ENCODE measurements around the gene RASL11A. TPM values are rescaled to one million over a fixed set of nuclear protein-coding genes. Genes with fewer than 3 reads are reported as not detected.
"Not testable (repeated sequence)": the region's sequence is repeated elsewhere in the genome, so short reads cannot be mapped to it uniquely, and the experiment has no call there.

RASL11A gene
- 9.6 and 13.2 TPM in 2 replicates for polyA plus RNA-seq (2014; cell fraction: cytosol; rRNA removed)
- 6.0 and 6.5 TPM in 2 replicates for polyA plus RNA-seq (2014; cell fraction: nucleus; rRNA removed)

DNA sequence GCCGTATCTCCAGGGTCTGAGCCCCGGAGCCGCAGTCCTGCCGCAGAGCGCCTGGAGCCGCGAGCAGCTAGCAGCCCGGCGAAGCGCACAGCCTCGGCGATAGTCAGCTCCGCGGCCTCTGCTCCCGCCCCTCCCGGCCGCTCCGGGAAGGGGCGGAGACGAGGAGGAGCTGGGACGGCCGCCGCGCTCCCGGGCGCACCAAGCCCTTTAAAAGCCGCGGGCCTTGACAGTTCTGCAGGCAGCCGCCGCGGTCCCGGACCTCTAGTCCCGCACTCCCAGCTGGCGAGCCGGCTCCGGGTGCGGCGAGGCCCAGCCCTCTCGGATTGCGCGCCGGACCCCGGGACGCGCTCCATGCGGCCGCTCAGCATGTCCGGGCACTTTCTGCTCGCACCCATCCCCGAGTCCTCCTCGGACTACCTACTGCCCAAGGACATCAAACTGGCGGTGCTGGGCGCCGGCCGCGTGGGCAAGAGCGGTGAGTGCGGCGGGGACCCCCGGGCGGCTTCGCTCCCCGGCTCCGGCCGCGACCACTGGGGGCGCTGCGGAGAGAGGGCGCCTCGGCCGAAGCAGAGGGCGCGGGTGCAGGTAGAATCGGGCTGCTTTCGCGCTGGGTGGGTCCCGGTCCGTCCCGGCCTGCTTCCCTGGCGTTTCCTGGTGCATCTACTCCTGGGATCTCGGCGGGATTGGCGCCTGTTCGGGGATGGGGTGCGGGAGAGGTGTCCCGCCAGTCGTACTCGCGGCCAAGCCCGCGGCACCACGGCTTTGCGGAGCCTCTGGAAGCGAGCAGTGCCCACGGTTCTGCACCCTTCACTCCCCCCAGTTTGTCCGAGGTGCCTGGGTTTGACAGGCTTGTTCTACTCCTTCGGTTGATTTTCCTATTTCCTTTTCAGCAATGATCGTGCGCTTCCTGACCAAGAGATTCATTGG, at the start of gene RASL11A:
RASL11A (plus strand) TSS at position 237 of the 927 bp plus-strand sequence; CDS start at position 352, 115 bp downstream.
- DNase-seq (ENCODE audit: low spot score): peak; percentile 87

- not testable (repeated sequence) for DNase-seq (ENCODE audit: low spot score)
These were observed 48.5 kb upstream of the RASL11A start for GRCh38 chr13:27222100-27222499.

DNA sequence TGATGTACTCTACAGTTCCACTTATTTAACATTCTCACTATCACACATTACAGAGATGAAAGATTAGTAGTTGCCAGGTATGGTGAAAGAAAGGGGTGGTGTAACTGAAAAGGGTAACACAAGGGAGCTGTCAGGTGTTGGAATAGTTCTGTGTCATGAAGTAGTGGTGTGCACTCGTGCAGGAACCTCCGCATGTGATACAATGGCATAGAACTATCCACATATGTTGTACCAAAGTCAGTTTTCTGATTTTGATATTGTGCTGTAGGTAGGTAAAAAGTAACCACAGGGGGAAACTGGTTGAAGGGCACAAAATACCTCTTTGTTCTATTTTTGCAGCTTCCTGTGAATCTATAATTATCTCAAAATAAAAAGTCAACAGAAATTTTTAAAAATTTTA, 43.6 kb upstream of the RASL11A start:
- no peak for DNase-seq (ENCODE audit: low spot score)

DNA sequence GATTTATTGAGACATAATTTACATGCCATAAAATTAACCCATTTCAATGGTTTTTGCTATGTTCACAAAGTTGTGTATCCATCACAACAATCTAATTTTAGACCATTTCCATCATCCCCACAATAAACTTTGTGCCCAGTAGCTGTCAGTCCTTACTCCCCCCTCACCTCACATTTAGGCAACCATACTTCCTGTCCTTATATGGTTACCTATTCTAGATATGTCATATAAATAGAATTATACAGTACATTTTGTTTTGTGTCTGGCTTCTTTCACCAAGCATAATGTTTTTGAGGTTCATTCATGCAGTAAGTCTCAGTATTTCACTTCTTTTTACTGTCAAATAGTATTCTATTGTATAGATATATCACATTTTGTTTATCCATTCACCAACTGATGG, 42.5 kb upstream of the RASL11A start:
- DNase-seq (ENCODE audit: low spot score): no peak

DNA sequence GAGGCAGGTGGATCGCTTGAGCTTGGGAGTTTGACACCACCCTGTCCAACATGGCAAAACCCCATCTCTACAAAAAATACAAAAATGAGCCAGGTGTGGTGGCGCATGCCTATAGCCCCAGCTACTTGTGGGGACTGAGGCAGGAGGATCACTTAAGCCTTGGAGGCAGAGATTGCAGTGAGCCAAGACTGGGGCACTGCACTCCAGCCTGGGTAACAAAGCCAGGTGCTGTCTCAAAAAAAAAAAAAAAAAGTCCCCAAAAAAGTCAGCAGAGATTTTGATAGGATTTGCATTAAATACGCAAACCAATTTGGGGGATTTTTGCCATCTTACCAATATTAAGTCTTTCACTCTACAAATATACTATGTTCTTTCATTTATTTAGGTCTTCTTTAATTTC, 41.0 kb upstream of the RASL11A start:
- DNase-seq (ENCODE audit: low spot score): no peak

- no peak for DNase-seq (ENCODE audit: low spot score)
These were observed 36.7 kb upstream of the RASL11A start for GRCh38 chr13:27233964-27234363.

- DNase-seq (ENCODE audit: low spot score): no peak
These were observed 34.2 kb upstream of the RASL11A start for GRCh38 chr13:27236478-27236877.

DNA sequence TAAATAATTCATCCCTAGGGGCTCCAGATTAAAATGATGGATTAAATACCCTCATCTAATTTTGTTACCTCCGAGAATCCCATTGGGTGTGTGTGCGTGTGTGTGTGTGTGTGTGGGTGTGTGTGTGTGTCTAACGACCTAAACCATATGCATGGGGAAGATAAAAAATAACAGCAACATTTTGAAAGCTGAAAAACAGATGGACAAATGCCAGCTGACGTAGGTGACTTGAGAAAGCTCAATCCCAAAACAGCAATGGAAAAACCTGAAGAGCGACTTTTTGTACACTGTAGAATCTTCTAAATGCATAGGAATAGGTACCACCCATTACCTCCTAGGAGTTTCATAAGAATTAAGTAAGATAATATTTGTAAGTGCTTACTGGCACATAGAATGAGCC, 27.9 kb upstream of the RASL11A start:
- no peak for DNase-seq (ENCODE audit: low spot score)

DNA sequence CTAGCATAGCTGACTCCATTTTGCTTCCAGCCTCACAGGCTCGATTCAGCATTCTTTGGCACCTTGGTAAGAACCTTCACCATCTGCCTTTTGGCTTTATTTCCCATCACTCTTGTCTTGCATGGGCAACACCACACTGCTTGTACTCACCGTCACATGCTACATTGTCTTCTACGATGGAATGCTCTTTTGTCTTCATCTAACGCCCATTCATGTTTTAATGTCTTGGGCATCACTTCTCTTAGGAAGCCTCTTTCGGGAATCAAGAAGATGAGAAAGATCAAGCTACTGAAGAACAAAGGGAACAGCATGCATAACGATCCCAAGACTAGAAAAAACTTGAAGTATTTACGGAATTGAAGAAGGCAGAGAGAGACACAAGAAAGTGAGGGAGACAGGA, 25.0 kb upstream of the RASL11A start:
- DNase-seq (ENCODE audit: low spot score): no peak

- no peak for DNase-seq (ENCODE audit: low spot score)
These were observed 19.8 kb upstream of the RASL11A start for GRCh38 chr13:27250833-27251165.

GRCh38 chr13:27251166-27252091, 19.2 kb upstream of the RASL11A start, which contains the start of gene RPL21:
TSS of gene RPL21 (plus strand) at chr13:27251558. CDS start at chr13:27253777, 2,219 bp downstream.
- peak; percentile 94 for DNase-seq (ENCODE audit: low spot score)

DNA sequence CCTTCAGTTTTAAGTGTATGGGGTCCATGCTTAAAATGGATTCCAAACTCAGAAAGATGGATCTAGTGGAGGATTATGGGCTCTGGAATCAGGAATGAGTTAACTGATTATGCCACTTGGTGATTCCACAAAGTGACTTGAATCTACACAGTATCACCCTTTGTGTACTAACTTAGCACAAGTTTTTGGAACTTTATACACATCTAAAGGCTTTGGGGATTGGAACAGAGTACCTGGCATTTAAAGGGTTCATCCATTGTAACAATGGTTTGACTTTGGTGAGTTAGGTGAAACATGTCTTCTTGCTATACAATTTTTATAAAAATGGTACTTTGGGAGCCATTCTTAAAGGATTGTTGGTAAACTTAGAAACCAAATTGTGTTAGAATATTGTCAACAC, 18.2 kb upstream of the RASL11A start:
- DNase-seq (ENCODE audit: low spot score): no peak

GRCh38 chr13:27257233-27257568, 13.4 kb upstream of the RASL11A start:
- DNase-seq (ENCODE audit: low spot score): no peak

GRCh38 chr13:27257648-27258253, 12.9 kb upstream of the RASL11A start:
- DNase-seq (ENCODE audit: low spot score): no peak

GRCh38 chr13:27258637-27259386, 11.8 kb upstream of the RASL11A start:
- no peak for DNase-seq (ENCODE audit: low spot score)

- no peak for DNase-seq (ENCODE audit: low spot score)
These were observed 10.8 kb upstream of the RASL11A start for GRCh38 chr13:27259831-27260230.

- no peak for DNase-seq (ENCODE audit: low spot score)
These were observed 9.2 kb upstream of the RASL11A start for GRCh38 chr13:27261396-27261795.

GRCh38 chr13:27263438-27263837, 7.2 kb upstream of the RASL11A start:
- DNase-seq (ENCODE audit: low spot score): peak; percentile 97

GRCh38 chr13:27264181-27264580, 6.4 kb upstream of the RASL11A start:
- peak; percentile 80 for DNase-seq (ENCODE audit: low spot score)

DNA sequence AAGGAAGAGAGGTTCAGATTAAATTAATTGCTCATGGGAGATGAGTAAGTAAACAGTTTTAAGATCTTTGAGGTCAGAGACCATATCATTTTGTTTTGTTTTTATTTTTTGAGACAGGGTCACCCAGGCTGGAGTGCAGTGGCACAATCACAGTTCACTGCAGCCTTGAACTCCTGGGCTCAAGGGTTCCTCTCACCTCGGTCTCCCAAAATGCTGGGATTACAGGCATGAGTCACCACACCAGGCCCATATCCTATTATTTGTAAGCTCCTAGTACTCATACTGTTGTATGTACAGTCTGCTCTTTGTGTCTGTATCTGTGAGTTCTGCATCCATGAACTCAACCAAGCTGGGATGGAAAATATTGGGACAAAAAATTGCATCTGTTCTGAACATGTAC, 6.0 kb upstream of the RASL11A start:
- no peak for DNase-seq (ENCODE audit: low spot score)

DNA sequence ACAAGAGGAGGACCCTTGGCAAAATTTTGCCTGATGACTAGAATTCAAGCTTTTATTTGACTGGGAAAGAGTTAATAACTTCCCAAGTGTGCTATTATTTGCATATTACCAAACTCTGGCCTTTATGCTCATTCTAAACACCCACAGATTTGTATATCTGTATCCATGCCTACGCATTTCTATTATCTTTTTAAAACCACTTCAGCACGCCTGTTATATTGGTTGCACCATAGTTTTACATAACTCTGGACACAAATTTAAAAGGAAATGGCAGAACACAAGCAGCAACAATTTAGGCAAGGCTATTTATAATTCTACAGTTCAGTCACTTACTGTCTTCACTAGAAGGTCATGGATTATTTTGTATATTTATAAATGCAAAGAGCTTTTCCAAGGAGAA, 3.7 kb upstream of the RASL11A start:
- DNase-seq (ENCODE audit: low spot score): no peak
